SIG-M5 treated with dmso at 0.1 percent for 504 hours (cell line): ENCODE data around the gene CSTPP1.
"Not testable (repeated sequence)": the region's sequence is repeated elsewhere in the genome, so short reads cannot be mapped to it uniquely, and the experiment has no call there.

Source experiments
- DNase-seq: peaks from one replicate; lab custom pipeline; 2025; ENCODE audit not compliant: unreplicated experiment; lab: John Stamatoyannopoulos, UW

CSTPP1 gene

GRCh38 chr11:46989810-46990487 lies 53.4 kb downstream of the CSTPP1 start:
- not testable (repeated sequence) for DNase-seq

GRCh38 chr11:46991391-46991790 lies 54.8 kb downstream of the CSTPP1 start:
- DNase-seq, result no peak

- not testable (repeated sequence) for DNase-seq
Measured at GRCh38 chr11:46992386-46992785, 55.8 kb downstream of the CSTPP1 start.

DNA sequence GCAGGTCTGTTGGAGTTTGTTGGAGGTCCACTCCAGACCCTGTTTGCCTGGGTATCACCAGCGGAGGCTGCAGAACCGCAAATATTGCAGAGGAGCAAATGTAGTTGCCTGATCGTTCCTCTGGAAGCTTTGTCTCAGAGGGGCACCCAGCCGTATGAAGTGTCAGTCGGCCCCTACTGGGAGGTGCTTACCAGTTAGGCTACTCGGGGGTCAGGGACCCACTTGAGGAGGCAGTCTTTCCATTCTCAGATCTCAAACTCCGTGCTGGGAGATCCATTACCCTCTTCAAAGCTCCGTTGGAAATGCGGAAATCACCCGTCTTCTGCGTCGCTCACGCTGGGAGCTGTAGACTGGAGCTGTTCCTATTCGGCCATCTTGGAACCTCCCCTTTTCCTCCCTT lies 61.2 kb downstream of the CSTPP1 start:
- not testable (repeated sequence) for DNase-seq

- no peak for DNase-seq
Measured at GRCh38 chr11:46999217-46999616, 62.7 kb downstream of the CSTPP1 start.

DNA sequence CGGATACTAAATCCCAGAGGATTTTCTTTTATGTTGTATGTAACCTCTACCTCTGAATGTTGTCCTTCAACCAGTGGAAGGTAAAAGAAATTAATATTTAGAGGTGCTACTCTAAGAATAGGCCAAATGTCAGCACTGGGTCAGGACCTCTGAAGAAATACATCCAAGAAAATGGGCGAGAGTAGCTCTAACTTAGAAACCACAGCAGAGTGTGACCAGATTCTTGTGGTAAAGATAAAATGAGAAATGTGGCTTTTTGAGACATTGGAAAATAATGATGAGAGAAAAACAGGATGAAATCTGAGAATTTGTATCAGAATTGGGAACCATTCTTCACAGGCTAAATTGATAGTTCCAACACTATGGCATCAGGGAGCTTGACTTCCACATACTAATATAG lies 63.5 kb downstream of the CSTPP1 start:
- no peak for DNase-seq

- DNase-seq, result no peak
Measured at GRCh38 chr11:47001781-47002181, 65.2 kb downstream of the CSTPP1 start.

DNA sequence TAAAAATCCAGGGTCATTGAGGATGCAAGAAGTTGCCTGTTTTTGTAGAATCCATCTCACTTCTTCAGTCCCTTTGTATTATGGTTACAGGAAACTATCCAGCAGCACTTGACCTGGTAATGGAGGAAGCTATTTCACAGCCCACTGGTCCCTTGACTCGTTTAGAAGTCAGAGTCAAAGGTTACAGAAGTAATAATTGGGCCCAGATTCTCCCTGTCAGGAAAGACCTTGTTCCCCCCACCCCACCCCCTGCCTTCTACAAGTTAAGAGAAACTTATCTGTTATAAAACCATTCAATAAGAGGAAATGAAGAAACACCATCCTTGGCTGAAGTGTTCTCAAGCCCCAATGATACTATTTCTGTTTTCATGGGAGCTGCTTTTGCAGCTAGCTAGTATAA lies 65.8 kb downstream of the CSTPP1 start:
- no peak for DNase-seq

- peak; percentile 57 for DNase-seq
Measured at GRCh38 chr11:47003180-47003877, 66.8 kb downstream of the CSTPP1 start.

DNA sequence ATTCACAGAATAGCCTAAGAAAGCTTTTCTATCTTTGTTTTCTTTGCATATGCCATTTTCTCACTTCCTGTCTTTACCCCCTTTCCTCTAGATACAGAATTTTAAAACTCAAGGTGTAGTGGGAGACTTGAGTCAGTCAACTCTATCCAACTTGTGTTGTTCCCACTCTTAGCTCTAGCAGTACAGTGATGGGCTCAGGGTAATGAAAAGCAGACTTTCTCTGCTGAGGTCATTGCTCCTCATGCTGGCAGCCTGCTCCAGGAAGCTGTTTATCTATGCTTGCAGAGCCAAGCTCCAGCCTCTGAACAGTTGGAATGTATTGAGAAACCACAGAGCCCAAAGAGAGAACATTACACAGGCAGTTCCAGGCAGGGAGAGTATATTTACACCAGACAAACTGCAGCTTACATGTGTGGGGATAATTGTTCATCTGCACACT lies 68.1 kb downstream of the CSTPP1 start:
- DNase-seq, result peak; percentile 67

- no peak for DNase-seq
Measured at GRCh38 chr11:47005441-47005840, 68.9 kb downstream of the CSTPP1 start.

DNA sequence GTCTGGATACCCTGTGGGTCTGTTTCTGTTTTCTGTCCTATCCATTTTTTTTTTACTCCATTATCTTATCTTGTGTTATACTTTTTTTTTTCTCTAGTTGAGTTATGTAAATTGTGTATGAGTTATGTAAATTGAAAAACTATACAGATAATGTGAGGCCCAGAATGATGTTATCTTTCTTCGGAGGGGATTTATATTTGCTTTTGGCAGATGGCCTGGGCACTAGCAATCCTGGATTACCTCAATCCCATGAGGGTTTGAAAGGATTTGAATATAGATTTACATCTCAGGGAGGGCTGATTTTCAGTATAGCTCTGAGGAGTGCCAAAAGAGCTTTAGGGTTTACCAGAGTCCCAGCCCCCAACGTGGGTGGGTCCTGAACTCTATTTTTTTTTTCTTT lies 71.0 kb downstream of the CSTPP1 start:
- no peak for DNase-seq

- DNase-seq, result no peak
Measured at GRCh38 chr11:47010179-47010578, 73.6 kb downstream of the CSTPP1 start.

DNA sequence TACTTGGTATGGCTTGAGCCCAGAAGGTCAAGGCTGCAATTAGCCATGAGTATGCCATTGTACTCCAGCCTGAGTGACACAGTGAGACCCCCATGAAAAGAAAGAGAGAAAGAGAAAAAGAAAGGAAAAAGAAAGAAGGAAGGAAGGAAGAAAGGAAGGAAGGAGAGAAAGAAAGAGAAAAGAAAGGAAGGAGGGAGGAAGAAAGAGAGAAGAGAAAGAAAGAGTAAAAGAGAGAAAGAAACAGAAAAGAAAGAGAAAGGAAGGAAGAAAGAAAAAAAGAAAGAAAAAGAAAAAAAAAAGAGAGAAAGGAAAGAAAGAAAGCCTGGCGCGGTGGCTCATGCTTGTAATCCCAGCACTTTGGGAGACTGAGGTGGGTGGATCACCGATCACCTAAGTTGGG lies 77.5 kb downstream of the CSTPP1 start:
- no peak for DNase-seq

- DNase-seq, result no peak
Measured at GRCh38 chr11:47018637-47019036, 82.1 kb downstream of the CSTPP1 start.

DNA sequence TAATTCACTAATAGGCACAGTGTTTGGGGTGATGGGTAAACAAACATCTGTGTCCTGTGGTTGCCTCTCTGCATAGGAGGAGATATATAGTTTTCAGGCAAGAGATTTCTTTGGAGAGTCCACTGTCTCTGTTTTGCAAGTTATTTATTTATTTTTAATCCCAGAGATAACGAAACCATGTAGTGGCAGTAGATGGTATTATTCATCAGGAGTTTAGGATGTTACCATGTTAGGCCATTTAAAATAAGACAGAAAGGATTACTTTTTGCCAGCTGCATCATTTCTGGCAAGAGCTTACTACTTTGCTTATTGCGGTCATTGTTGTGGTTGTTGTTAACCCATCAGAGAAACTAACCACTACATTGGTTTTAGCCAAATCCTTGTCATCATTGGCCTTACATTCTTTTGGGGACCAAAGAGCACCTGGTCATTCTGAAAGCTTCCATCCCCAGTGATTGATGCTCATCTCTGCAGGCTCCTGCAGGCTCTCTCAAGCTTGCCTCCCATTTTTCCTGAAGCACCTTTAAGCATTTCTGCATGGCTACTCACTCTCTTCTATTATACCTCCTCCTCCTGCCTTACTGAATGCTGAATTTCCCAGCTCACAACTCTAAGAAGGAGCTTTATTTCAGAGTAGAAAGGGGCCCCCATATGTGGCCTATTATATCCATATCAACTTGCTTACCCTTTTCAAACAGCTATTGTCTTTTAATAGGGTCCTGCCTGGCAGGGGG lies 84.4 kb downstream of the CSTPP1 start:
- no peak for DNase-seq

DNA sequence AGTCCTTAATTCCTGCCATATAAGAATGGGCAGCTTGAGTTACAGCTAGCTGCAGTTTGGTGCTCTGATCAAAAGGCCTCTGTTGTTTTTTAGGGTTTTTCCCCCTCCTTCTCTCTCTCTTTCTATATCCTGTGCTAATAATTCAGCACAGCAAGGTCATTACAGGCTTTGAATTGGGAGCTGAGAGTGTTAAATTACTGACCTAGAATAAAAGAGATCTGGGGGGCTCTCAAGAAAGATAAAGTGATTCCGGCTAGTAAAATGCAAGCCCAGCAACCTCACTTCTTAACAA lies 84.9 kb downstream of the CSTPP1 start:
- DNase-seq, result no peak

DNA sequence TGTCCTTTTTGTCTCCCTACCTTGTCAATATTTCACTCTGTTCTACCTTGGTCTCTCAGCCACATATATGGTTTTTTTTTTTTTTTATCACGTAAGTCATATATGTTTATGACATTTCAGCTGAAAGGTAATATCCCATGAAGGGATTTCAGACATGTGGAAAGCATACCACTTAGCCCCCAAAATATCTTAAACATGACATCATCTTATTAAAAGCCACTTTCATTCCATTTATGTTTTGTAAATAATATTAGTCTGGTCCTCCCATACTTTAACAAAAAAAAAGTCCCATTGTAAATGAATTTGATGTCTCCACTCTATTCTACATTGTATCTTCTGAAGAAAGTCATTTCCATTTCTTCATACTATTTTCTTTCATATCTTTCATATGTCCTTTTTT lies 85.4 kb downstream of the CSTPP1 start:
- DNase-seq, result no peak

- DNase-seq, result no peak
Measured at GRCh38 chr11:47028195-47029093, 91.9 kb downstream of the CSTPP1 start.

- DNase-seq, result no peak
Measured at GRCh38 chr11:47033439-47033838, 96.9 kb downstream of the CSTPP1 start.

GRCh38 chr11:47034091-47034490 lies 97.5 kb downstream of the CSTPP1 start:
- DNase-seq, result no peak
